Right ventricle myocardium inferior (tissue), 1 donor: ENCODE measurements around the gene ZNF433. TPM values are rescaled to one million over a fixed set of nuclear protein-coding genes. Genes with fewer than 3 reads are reported as not detected.
"Not testable (repeated sequence)": the region's sequence is repeated elsewhere in the genome, so short reads cannot be mapped to it uniquely, and the experiment has no call there.

Experiments
- ATAC-seq: fragments of 200-7000 bp; cut with Tn5 transposase; one replicate; pipeline ENCODE4 v1.9.1; 2020; ENCODE audit warnings: mild to moderate bottlenecking, moderate library complexity
- DNase-seq: peaks from one replicate; pipeline ENCODE4 v3.0.0; 2021; ENCODE audit errors: missing footprints
- intact Hi-C: fragments of 100-400 bp; cut with DNase I; formaldehyde crosslinking; loops from one replicate; pipeline ENCODE4 v1.11.0; 2022
- long read RNA-seq: library from polyadenylated mRNA; unstranded; transcript quantifications from one replicate; pipeline ENCODE4 v2.0.0, GENCODE V29; 2021
- total RNA-seq: library from RNA; stranded (reverse); fragmentation: NEBNext Ultra II Directional; extraction: Animal tissue kit (Norgen Biotek cat#: 25700); gene quantifications from one replicate; pipeline ENCODE4 v1.2.1, GENCODE V29; 2021
- donor health status: DM: no; HTN: yes; CAD: no; lungs with severe emphysema.

The ZNF433 gene
- total RNA-seq, result 2.6 TPM
- long read RNA-seq, partial matches to known transcripts, result 0 of 3 reads
- long read RNA-seq, other reads (novel, unspliced or antisense), result 1 of 3 reads

- DNase-seq, result peak; percentile 97
- ATAC-seq, result peak; percentile 100
- intact Hi-C loops, result no loop called here
Observed at GRCh38 chr19:12035220-12036172, at the start of gene ZNF433. Gene ZNF433, minus strand, starts transcription at chr19:12035679. Its CDS starts 140 bp downstream, at chr19:12035539.

GRCh38 chr19:12083336-12083735, 47.9 kb upstream of the ZNF433 start:
- intact Hi-C loops, ATAC-seq, DNase-seq: not testable (repeated sequence)

GRCh38 chr19:12077375-12077774, 41.9 kb upstream of the ZNF433 start:
- ATAC-seq, result no peak
- DNase-seq, result no peak
- intact Hi-C loops, result no loop called here

- ATAC-seq, intact Hi-C loops: not testable (repeated sequence)
Observed at GRCh38 chr19:12076331-12076730, 40.9 kb upstream of the ZNF433 start.

GRCh38 chr19:12075538-12076139, 40.2 kb upstream of the ZNF433 start:
- DNase-seq (no peak), ATAC-seq (no peak)
- intact Hi-C loops, result no loop called here

More at GRCh38 chr19:12076331-12076730, 40.9 kb upstream of the ZNF433 start:
- not testable (repeated sequence) for DNase-seq

GRCh38 chr19:12064590-12065538, 29.4 kb upstream of the ZNF433 start, which contains the start of gene ZNF844:
Gene ZNF844, plus strand, starts transcription at chr19:12064731. Its CDS starts 143 bp downstream, at chr19:12064874.
- intact Hi-C loops, result no loop called here
- DNase-seq (peak; percentile 98), ATAC-seq (peak; percentile 99)

GRCh38 chr19:12055784-12056183, 20.3 kb upstream of the ZNF433 start:
- intact Hi-C loops, result loop anchor here (10.0 kb wide), 1 partner anchor 91 kb away; the partner anchor contains the start of gene ZNF763
- ATAC-seq, result no peak
- no peak for DNase-seq

- peak; percentile 95 for DNase-seq
- intact Hi-C loops, result loop anchor here (5.0 to 10.0 kb wide), 2 partner anchors 88 to 130 kb away; partner anchors contain the start of gene ZNF763
- ATAC-seq, result peak; percentile 100
Observed at GRCh38 chr19:12052497-12053169, 17.2 kb upstream of the ZNF433 start, which contains the start of gene ZNF878. Gene ZNF878, minus strand, starts transcription at chr19:12052961. Its CDS starts 160 bp downstream, at chr19:12052801.

- intact Hi-C loops, result loop anchor here (5.0 to 10.0 kb wide), 2 partner anchors 87 to 130 kb away; partner anchors contain the start of gene ZNF763
- DNase-seq (no peak), ATAC-seq (no peak)
Observed at GRCh38 chr19:12052091-12052496, 16.6 kb upstream of the ZNF433 start.

- intact Hi-C loops, result no loop called here
- ATAC-seq (no peak), DNase-seq (no peak)
Observed at GRCh38 chr19:12047868-12048267, 12.4 kb upstream of the ZNF433 start.

GRCh38 chr19:12043752-12044422, 8.4 kb upstream of the ZNF433 start:
- intact Hi-C loops, result no loop called here
- DNase-seq, result no peak
- ATAC-seq, result no peak

GRCh38 chr19:12042893-12043292, 7.4 kb upstream of the ZNF433 start:
- DNase-seq (no peak), ATAC-seq (no peak)
- intact Hi-C loops, result no loop called here

- intact Hi-C loops, result no loop called here
- DNase-seq (no peak), ATAC-seq (no peak)
Observed at GRCh38 chr19:12034620-12035019, 859 bp downstream of the ZNF433 start.

- ATAC-seq (no peak), DNase-seq (no peak)
- intact Hi-C loops, result no loop called here
Observed at GRCh38 chr19:12034198-12034597, 1.3 kb downstream of the ZNF433 start.

- intact Hi-C loops, result no loop called here
Observed at GRCh38 chr19:12015753-12016116, 19.7 kb downstream of the ZNF433 start.

GRCh38 chr19:12015015-12015752, 20.3 kb downstream of the ZNF433 start:
- ATAC-seq (no peak), DNase-seq (no peak)
- intact Hi-C loops, result no loop called here

More at GRCh38 chr19:12015753-12016116, 19.7 kb downstream of the ZNF433 start:
- DNase-seq (no peak), ATAC-seq (no peak)
